ENCODE results near the gene TMSB10.

DNA sequence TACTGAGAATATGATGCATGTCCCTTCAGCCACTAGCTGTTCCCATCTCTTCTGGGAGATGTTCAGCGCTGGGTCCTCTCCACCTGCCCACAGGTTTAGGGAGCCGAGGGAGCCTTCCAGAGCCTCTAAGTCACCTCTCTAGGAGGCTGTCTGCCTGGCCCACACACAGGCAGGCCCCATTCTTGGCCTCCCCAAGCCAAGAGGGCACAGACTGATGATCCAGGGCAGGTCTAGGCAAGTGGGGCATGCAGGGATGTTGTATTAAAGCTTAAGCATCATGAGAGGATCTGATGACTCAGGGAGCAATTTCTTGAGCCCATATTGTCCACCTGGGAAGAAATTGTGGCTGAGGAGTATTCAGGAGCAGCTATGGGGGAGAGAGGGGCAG lies 19.9 kb downstream of the TMSB10 start:
- TF ChIP-seq POLR2A (IDR thresholded peaks at IDR 0.05; ENCODE audit: low read length) (no peak), GATA1 (IDR thresholded peaks at IDR 0.05; ENCODE audit: low read depth, low read length) (no peak)

Data from erythroblast (primary cell).